ENCODE data around the gene ABLIM3. TPM values are rescaled to one million over a fixed set of nuclear protein-coding genes. Genes with fewer than 3 reads are reported as not detected.

ABLIM3 gene
- total and polyA plus RNA-seq, 2 donors (not counting 3 experiments of a cell fraction or from before 2014, with no cell fraction given), result 16.7 to 42.1 TPM

- intact Hi-C loops (cut with micrococcal nuclease), result no loop called here
- H4K20me1 ChIP-seq (replicated peaks; ENCODE audit: control insufficient read depth, extremely low read depth, insufficient read depth, low read length), result no peaks in the 10 kb centered on the region
- FAIRE-seq (no peak), DNase-seq (ENCODE audit: low read depth, low spot score) (no peak)
- TF ChIP-seq JUN (IDR thresholded peaks at IDR 0.05; ENCODE audit: borderline replicate concordance, insufficient read depth, insufficient read length, low read depth) (no peak), POLR2A (IDR thresholded peaks at IDR 0.05; ENCODE audit: low read depth, low read length) (no peak), MAX (IDR thresholded peaks at IDR 0.05; ENCODE audit: insufficient read depth, insufficient read length) (no peak), FOS (IDR thresholded peaks at IDR 0.05; ENCODE audit: borderline replicate concordance, insufficient read depth, low read length) (no peak), GATA2 (IDR thresholded peaks at IDR 0.05; ENCODE audit: insufficient read depth, insufficient read length, low read depth, low read length) (no peak), POLR2AphosphoS5 (IDR thresholded peaks at IDR 0.05; ENCODE audit: insufficient read depth, low read depth, low read length) (no peak), MYC (IDR thresholded peaks at IDR 0.05; ENCODE audit: low read depth, low read length) (no peak), EZH2 (IDR thresholded peaks at IDR 0.05; ENCODE audit: borderline replicate concordance, low read depth, low read length, severe bottlenecking) (no peak)
- TF ChIP-seq, protein P1, sequence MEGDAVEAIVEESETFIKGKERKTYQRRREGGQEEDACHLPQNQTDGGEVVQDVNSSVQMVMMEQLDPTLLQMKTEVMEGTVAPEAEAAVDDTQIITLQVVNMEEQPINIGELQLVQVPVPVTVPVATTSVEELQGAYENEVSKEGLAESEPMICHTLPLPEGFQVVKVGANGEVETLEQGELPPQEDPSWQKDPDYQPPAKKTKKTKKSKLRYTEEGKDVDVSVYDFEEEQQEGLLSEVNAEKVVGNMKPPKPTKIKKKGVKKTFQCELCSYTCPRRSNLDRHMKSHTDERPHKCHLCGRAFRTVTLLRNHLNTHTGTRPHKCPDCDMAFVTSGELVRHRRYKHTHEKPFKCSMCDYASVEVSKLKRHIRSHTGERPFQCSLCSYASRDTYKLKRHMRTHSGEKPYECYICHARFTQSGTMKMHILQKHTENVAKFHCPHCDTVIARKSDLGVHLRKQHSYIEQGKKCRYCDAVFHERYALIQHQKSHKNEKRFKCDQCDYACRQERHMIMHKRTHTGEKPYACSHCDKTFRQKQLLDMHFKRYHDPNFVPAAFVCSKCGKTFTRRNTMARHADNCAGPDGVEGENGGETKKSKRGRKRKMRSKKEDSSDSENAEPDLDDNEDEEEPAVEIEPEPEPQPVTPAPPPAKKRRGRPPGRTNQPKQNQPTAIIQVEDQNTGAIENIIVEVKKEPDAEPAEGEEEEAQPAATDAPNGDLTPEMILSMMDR (IDR thresholded peaks at IDR 0.05; ENCODE audit: extremely low read depth in 1 of 2, insufficient read depth in 1 of 2, low read depth in 1 of 2, low read length in 2 of 2), result no peak
- H3K9ac ChIP-seq (replicated peaks; ENCODE audit: extremely low read depth, insufficient read depth, low read length), result no peak overlapping the region
- H2AFZ ChIP-seq (ENCODE audit: low read depth, low read length), result no peak overlapping the region
- H3K9me3 ChIP-seq (replicated peaks; ENCODE audit: control insufficient read depth, insufficient read depth, low read length), result no peaks in the 10 kb centered on the region
- H3K4me1 ChIP-seq (ENCODE audit: control insufficient read depth, extremely low read depth, insufficient read depth, low read length), result peaks cover 39% of the 10 kb centered on the region
- H3K9me1 ChIP-seq (replicated peaks; ENCODE audit: control insufficient read depth, extremely low read depth, insufficient read depth, low read length), result no peaks in the 10 kb centered on the region
- H3K79me2 ChIP-seq (ENCODE audit: control insufficient read depth, insufficient read depth, low read length), result no peaks in the 10 kb centered on the region
- no peaks in the 10 kb centered on the region for H3K27me3 ChIP-seq (ENCODE audit: control insufficient read depth in 2 of 2, insufficient read depth in 2 of 2, low read length in 2 of 2)
- BruUV-seq (replicated peaks), result no TSS peak
- CTCF ChIA-PET, result no interaction called here
- H3K4me2 ChIP-seq (ENCODE audit: insufficient read depth, low read length), result no peak overlapping the region
- H3K36me3 ChIP-seq (ENCODE audit: control insufficient read depth in 2 of 2, extremely low read depth in 1 of 2, insufficient read depth in 2 of 2, low read length in 2 of 2), result peaks cover 0 to 1% of the 10 kb centered on the region in 2 experiments
- no peak overlapping the region for H3K27ac ChIP-seq (ENCODE audit: insufficient read depth, low read depth, low read length)
- POLR2A ChIA-PET, result no interaction called here
- no peak overlapping the region for H3K4me3 ChIP-seq (replicated peaks in 1 of 3; ENCODE audit: insufficient read depth in 1 of 3, low read depth in 1 of 3, low read length in 3 of 3)
- dilution Hi-C loops (cut with MboI; ENCODE audit: extremely low pct_ligation_motif_present, low sequenced_read_pairs), result no loop called here
These were observed 66.5 kb downstream of the ABLIM3 start for GRCh38 chr5:149207831-149208230.
